CD4-positive, alpha-beta memory T cell (primary cell): ENCODE data around the gene GRAMD1B. TPM values are rescaled to one million over a fixed set of nuclear protein-coding genes. Genes with fewer than 3 reads are reported as not detected.
"Not testable (repeated sequence)": the region's sequence is repeated elsewhere in the genome, so short reads cannot be mapped to it uniquely, and the experiment has no call there.

Source experiments
- CTCF ChIA-PET: fragments of 350-600 bp; sonication (Branson Sonifier 250); formaldehyde crosslinking; loops from one replicate; lab custom pipeline; 2021; ENCODE audit warnings: inconsistent platforms; ENCODE audit not compliant: partially characterized antibody; lab: Charles Lee
- POLR2A ChIA-PET: fragments of 350-600 bp; sonication (Branson Sonifier 250); formaldehyde crosslinking; loops from one replicate; lab custom pipeline; 2021; ENCODE audit not compliant: partially characterized antibody; lab: Charles Lee
- DNase-seq, 5 donors: peaks; one replicate each; pipeline versions ENCODE4 v3.0.0 to v3.0.0-alpha.2; 2020 to 2022; ENCODE audit warnings: mixed read lengths in 1 of 5
- H3K27ac ChIP-seq: one replicate; pipeline ENCODE4 v1.7.0; 2013; ENCODE audit warnings: low read depth, low read length
- H3K27me3 ChIP-seq: 2 replicates; pipeline ENCODE4 v1.7.0; 2013; ENCODE audit warnings: mild to moderate bottlenecking, low read length, moderate library complexity; ENCODE audit not compliant: insufficient read depth
- H3K36me3 ChIP-seq: 2 replicates; pipeline ENCODE4 v1.7.0; 2013; ENCODE audit warnings: mild to moderate bottlenecking, low read length, moderate library complexity; ENCODE audit not compliant: insufficient read depth
- H3K4me1 ChIP-seq: 2 replicates; pipeline ENCODE4 v1.7.0; 2013; ENCODE audit warnings: mild to moderate bottlenecking, low read length, moderate library complexity; ENCODE audit not compliant: insufficient read depth
- H3K4me3 ChIP-seq, 2 donors: one replicate each; pipeline ENCODE4 v1.7.0; 2013; ENCODE audit warnings: low read length in 2 of 2, mild to moderate bottlenecking in 1 of 2
- H3K9me3 ChIP-seq, 2 donors: one replicate each; pipeline ENCODE4 v1.7.0; 2013; ENCODE audit warnings: low read length in 2 of 2, control low read depth in 1 of 2; ENCODE audit not compliant: control insufficient read depth in 1 of 2
- H3K27ac Mint-ChIP-seq, 7 donors: one replicate each; pipeline ENCODE4 v1.8.0; 2020 to 2021; ENCODE audit warnings: mixed read lengths in 7 of 7, mild to moderate bottlenecking in 6 of 7, inconsistent platforms in 3 of 7, moderate library complexity in 3 of 7
- H3K27me3 Mint-ChIP-seq, 2 donors: one replicate each; pipeline ENCODE4 v1.8.0; 2020 to 2021; ENCODE audit warnings: mixed read lengths in 2 of 2
- H3K36me3 Mint-ChIP-seq, 2 donors: one replicate each; pipeline ENCODE4 v1.8.0; 2020 to 2021; ENCODE audit warnings: mixed read lengths in 2 of 2, inconsistent platforms in 1 of 2, mild to moderate bottlenecking in 1 of 2
- H3K4me1 Mint-ChIP-seq, 4 donors: one replicate each; pipeline ENCODE4 v1.8.0; 2020 to 2021; ENCODE audit warnings: mixed read lengths in 4 of 4, mild to moderate bottlenecking in 1 of 4
- H3K4me3 Mint-ChIP-seq, 8 donors: one replicate each; pipeline ENCODE4 v1.8.0; 2020 to 2021; ENCODE audit warnings: mixed read lengths in 8 of 8, mild to moderate bottlenecking in 7 of 8, moderate library complexity in 6 of 8, inconsistent platforms in 3 of 8
- H3K9me3 Mint-ChIP-seq, 8 donors: one replicate each; pipeline ENCODE4 v1.8.0; 2020 to 2021; ENCODE audit warnings: mixed read lengths in 8 of 8, mild to moderate bottlenecking in 5 of 8, inconsistent platforms in 3 of 8, moderate library complexity in 1 of 8
- intact Hi-C: fragments of 100-400 bp; cut with micrococcal nuclease; formaldehyde crosslinking; loops from one replicate; pipeline ENCODE4 v1.15.1; 2023
- polyA plus RNA-seq, 2 donors: library from polyadenylated mRNA; unstranded; fragments of 300-500 nt; fragmentation: Illumina TruSeq; gene quantifications; one replicate each; pipeline ENCODE4 v1.2.3, GENCODE V29; 2021
- total RNA-seq, 2 experiments: library from RNA; stranded (reverse); gene quantifications; one replicate each; pipeline ENCODE4 v1.2.3, GENCODE V29; 2021

Gene GRAMD1B
- total and polyA plus RNA-seq, 4 experiments from 2014 or later: 4.2 to 26.0 (median 12.4) TPM

GRCh38 chr11:123458501-123458900 is 28.4 kb downstream of the GRAMD1B start:
- CTCF ChIA-PET: interaction anchor here (2.9 kb wide), 1 partner anchor 23 kb away, joined by 12 read pairs; no protein-coding TSS in a partner anchor
- Mint-ChIP-seq H3K27ac (peak overlapping the region in 1 of 7 donors; percentile 88), H3K4me3 (no peak overlapping the region), H3K9me3 (no peaks in the 10 kb centered on the region), H3K4me1 (peaks cover 29 to 47% (median 38%) of the 10 kb centered on the region in 4 donors), H3K27me3 (no peaks in the 10 kb centered on the region), H3K36me3 (no peaks in the 10 kb centered on the region)
- DNase-seq: no peak
- no peaks in the 10 kb centered on the region for H3K27me3 ChIP-seq
- no peaks in the 10 kb centered on the region for H3K9me3 ChIP-seq
- no peaks in the 10 kb centered on the region for H3K36me3 ChIP-seq
- H3K4me1 ChIP-seq: peaks cover 45% of the 10 kb centered on the region
- intact Hi-C loops: no loop called here
- POLR2A ChIA-PET: no interaction called here
- H3K4me3 ChIP-seq: no peak overlapping the region
- H3K27ac ChIP-seq: no peak overlapping the region

GRCh38 chr11:123460012-123460700 is 30.1 kb downstream of the GRAMD1B start:
- Mint-ChIP-seq H3K27ac (no peak overlapping the region), H3K4me1 (peaks cover 20 to 39% (median 25%) of the 10 kb centered on the region in 4 donors), H3K36me3 (no peaks in the 10 kb centered on the region), H3K27me3 (no peaks in the 10 kb centered on the region), H3K4me3 (no peak overlapping the region), H3K9me3 (no peaks in the 10 kb centered on the region)
- intact Hi-C loops: no loop called here
- H3K36me3 ChIP-seq: no peaks in the 10 kb centered on the region
- H3K9me3 ChIP-seq: no peaks in the 10 kb centered on the region
- peaks cover 30% of the 10 kb centered on the region for H3K4me1 ChIP-seq
- H3K27ac ChIP-seq: no peak overlapping the region
- ChIA-PET CTCF (interaction anchor here (0.8 to 1.4 kb wide), 2 partner anchors 18 to 53 kb away, joined by 3 to 4 read pairs; no protein-coding TSS in a partner anchor), POLR2A (no interaction called here)
- no peak for DNase-seq
- no peak overlapping the region for H3K4me3 ChIP-seq
- H3K27me3 ChIP-seq: no peaks in the 10 kb centered on the region

- intact Hi-C loops: no loop called here
- Mint-ChIP-seq H3K27me3 (no peaks in the 10 kb centered on the region), H3K4me1 (peaks cover 12 to 36% (median 17%) of the 10 kb centered on the region in 4 donors), H3K36me3 (no peaks in the 10 kb centered on the region), H3K4me3 (no peak overlapping the region), H3K9me3 (no peaks in the 10 kb centered on the region), H3K27ac (no peak overlapping the region)
- Histone ChIP-seq H3K27ac (no peak overlapping the region), H3K9me3 (no peaks in the 10 kb centered on the region), H3K4me3 (no peak overlapping the region), H3K27me3 (no peaks in the 10 kb centered on the region), H3K36me3 (no peaks in the 10 kb centered on the region), H3K4me1 (peaks cover 20% of the 10 kb centered on the region)
- no peak for DNase-seq
- POLR2A ChIA-PET: no interaction called here
- CTCF ChIA-PET: interaction anchor here (1.4 kb wide), 1 partner anchor 17 kb away, joined by 3 read pairs; no protein-coding TSS in a partner anchor
Measured at GRCh38 chr11:123461164-123461563, 31.1 kb downstream of the GRAMD1B start.

- POLR2A ChIA-PET: not testable (repeated sequence)
Measured at GRCh38 chr11:123465667-123466066, 35.6 kb downstream of the GRAMD1B start.

GRCh38 chr11:123466172-123466571 is 36.1 kb downstream of the GRAMD1B start:
- H3K9me3 ChIP-seq, H3K4me3 ChIP-seq, H3K9me3 Mint-ChIP-seq, H3K27me3 Mint-ChIP-seq, H3K36me3 Mint-ChIP-seq, POLR2A ChIA-PET, H3K4me3 Mint-ChIP-seq, DNase-seq, intact Hi-C loops, H3K36me3 ChIP-seq, H3K27ac ChIP-seq, H3K4me1 ChIP-seq, H3K27me3 ChIP-seq: not testable (repeated sequence)
- CTCF ChIA-PET: interaction anchor here (1.6 to 2.4 kb wide), 3 partner anchors 12 to 58 kb away, joined by 5 to 10 read pairs (median 7); no protein-coding TSS in a partner anchor
- H3K4me1 Mint-ChIP-seq: peaks cover 0 to 19% (median 8%) of the 10 kb centered on the region in 4 donors
- H3K27ac Mint-ChIP-seq: peak overlapping the region in 2 of 7 donors; percentile 44 to 58

More at GRCh38 chr11:123465667-123466066, 35.6 kb downstream of the GRAMD1B start:
- H3K4me3 ChIP-seq, intact Hi-C loops, H3K27me3 Mint-ChIP-seq, H3K27ac ChIP-seq, H3K9me3 ChIP-seq, DNase-seq, H3K27me3 ChIP-seq, H3K36me3 Mint-ChIP-seq, H3K4me1 ChIP-seq, H3K36me3 ChIP-seq, H3K9me3 Mint-ChIP-seq: not testable (repeated sequence)
- CTCF ChIA-PET: interaction anchor here (1.2 to 2.4 kb wide), 3 partner anchors 13 to 111 kb away, joined by 3 to 10 read pairs (median 5); no protein-coding TSS in a partner anchor
- Mint-ChIP-seq H3K27ac (peak overlapping the region in 2 of 7 donors; percentile 19 to 57), H3K4me1 (peaks cover 0 to 17% (median 8%) of the 10 kb centered on the region in 4 donors), H3K4me3 (peak overlapping the region in 1 of 8 donors; percentile 36)

- POLR2A ChIA-PET: no interaction called here
- no peaks in the 10 kb centered on the region for H3K36me3 Mint-ChIP-seq
- Histone ChIP-seq H3K27ac (no peak overlapping the region), H3K4me3 (no peak overlapping the region), H3K36me3 (no peaks in the 10 kb centered on the region), H3K27me3 (no peaks in the 10 kb centered on the region), H3K9me3 (no peaks in the 10 kb centered on the region), H3K4me1 (no peaks in the 10 kb centered on the region)
- CTCF ChIA-PET: interaction anchor here (2.8 to 3.0 kb wide), 2 partner anchors 10 to 61 kb away, joined by 8 to 16 read pairs; no protein-coding TSS in a partner anchor
- no peak for DNase-seq
- H3K27ac Mint-ChIP-seq: peak overlapping the region in 1 of 7 donors; percentile 43
- H3K4me1 Mint-ChIP-seq: peaks cover 0 to 21% (median 8%) of the 10 kb centered on the region in 4 donors
- no peaks in the 10 kb centered on the region for H3K9me3 Mint-ChIP-seq
- intact Hi-C loops: no loop called here
- no peaks in the 10 kb centered on the region for H3K27me3 Mint-ChIP-seq
- H3K4me3 Mint-ChIP-seq: no peak overlapping the region
Measured at GRCh38 chr11:123469089-123469488, 39.0 kb downstream of the GRAMD1B start.

- no peaks in the 10 kb centered on the region for H3K4me1 ChIP-seq
- ChIA-PET CTCF (interaction anchor here (2.8 to 3.0 kb wide), 2 partner anchors 10 to 62 kb away, joined by 8 to 16 read pairs; no protein-coding TSS in a partner anchor), POLR2A (interaction anchor here (0.6 kb wide), 1 partner anchor 1292 kb away, joined by 3 read pairs; no protein-coding TSS in a partner anchor)
- Mint-ChIP-seq H3K27ac (no peak overlapping the region), H3K27me3 (no peaks in the 10 kb centered on the region), H3K4me3 (no peak overlapping the region), H3K4me1 (peaks cover 0 to 20% (median 7%) of the 10 kb centered on the region in 4 donors), H3K9me3 (no peaks in the 10 kb centered on the region), H3K36me3 (no peaks in the 10 kb centered on the region)
- H3K27me3 ChIP-seq: no peaks in the 10 kb centered on the region
- intact Hi-C loops: no loop called here
- H3K36me3 ChIP-seq: no peaks in the 10 kb centered on the region
- H3K27ac ChIP-seq: no peak overlapping the region
- no peak overlapping the region for H3K4me3 ChIP-seq
- no peak for DNase-seq
- no peaks in the 10 kb centered on the region for H3K9me3 ChIP-seq
Measured at GRCh38 chr11:123469586-123469985, 39.5 kb downstream of the GRAMD1B start.
